Ovary (tissue), 9 donors: ENCODE data around the gene OPCML. TPM values are rescaled to one million over a fixed set of nuclear protein-coding genes. Genes with fewer than 3 reads are reported as not detected.

ENCODE experiments used
- DNase-seq, 5 donors: peaks; one replicate each; pipeline ENCODE4 v3.0.0-alpha.2; 2019 to 2020
- H3K27ac ChIP-seq, 2 donors: fragments of 200-600 bp; one replicate each; pipeline versions ENCODE4 v1.5.1 to v1.8.0; 2019 to 2022
- H3K27me3 ChIP-seq: fragments of 200-600 bp; one replicate; pipeline ENCODE4 v1.8.0; 2022
- H3K36me3 ChIP-seq: fragments of 200-600 bp; sonication (generic); one replicate; pipeline ENCODE4 v1.5.1; 2019
- H3K4me1 ChIP-seq: one replicate; pipeline ENCODE4 v1.8.1; 2013; ENCODE audit warnings: mild to moderate bottlenecking, moderate library complexity; ENCODE audit not compliant: insufficient read depth
- H3K4me3 ChIP-seq: fragments of 200-600 bp; sonication (generic); one replicate; pipeline ENCODE4 v1.5.1; 2017
- H3K9me3 ChIP-seq, 2 donors: fragments of 200-600 bp in 1 of 2; sonication (generic) in 1 of 2; one replicate each; pipeline versions ENCODE4 v1.5.1 to v1.8.1; 2013 to 2019; ENCODE audit warnings: mild to moderate bottlenecking in 1 of 2, moderate library complexity in 1 of 2
- CTCF ChIP-seq, 3 donors: fragments of 450-650 bp in 2 of 3; fragments of 200-600 bp in 1 of 3; IDR thresholded peaks; one replicate each; pipeline versions ENCODE4 v1.5.1 to v1.8.0; 2016 to 2022; ENCODE audit warnings: antibody characterized with exemption in 3 of 3, mild to moderate bottlenecking in 1 of 3
- EP300 ChIP-seq: sonication (generic); formaldehyde crosslinking; IDR thresholded peaks from one replicate; pipeline ENCODE4 v1.6.1; 2017; ENCODE audit warnings: antibody characterized with exemption
- POLR2A ChIP-seq: fragments of 450-650 bp; IDR thresholded peaks from one replicate; pipeline ENCODE4 v1.6.1; 2017; ENCODE audit warnings: antibody characterized with exemption, mild to moderate bottlenecking, moderate library complexity
- WGBS, 3 donors: extraction: QIAGEN DNeasy Blood & Tissue Kit in 1 of 3; methylation state at CpG; one replicate each; pipeline versions ENCODE4 v1.1.5 to v1.1.7; 2013 to 2017; 5-methylcytosine and 5-hydroxymethylcytosine counted together
- intact Hi-C, 4 donors: fragments of 100-400 bp; cut with DNase I; formaldehyde crosslinking; loops; one replicate each; pipeline versions ENCODE4 v1.11.0 to v1.15.1; 2022 to 2023
- polyA plus RNA-seq, 2 donors: library from polyadenylated mRNA; stranded (reverse); fragments of 200-250 nt in 1 of 2; fragments of 350-450 nt in 1 of 2; fragmentation: Illumina TruSeq in 1 of 2; extraction: RNeasy Lipid Tissue Mini Kit (QIAGEN cat#74804) in 1 of 2; gene quantifications; one replicate each; pipeline ENCODE4 v1.2.3, GENCODE V29; 2013 to 2014
- total RNA-seq, 7 donors: library from RNA; depleted of rRNA in 2 of 7; stranded (reverse); fragments of >200 nt in 2 of 7; fragmentation: NEBNext Ultra II Directional in 3 of 7; extraction: Animal tissue kit (Norgen Biotek cat#: 25700) in 3 of 7; gene quantifications; one replicate each; pipeline versions ENCODE4 v1.1.0 to v1.2.4, GENCODE V29; 2016 to 2023
- donor health status: DM: no; HTN: no; CAD: no; lungs with moderate emphysema.
- donor health status: DM: no; HTN: no; CAD: no.
- donor health status: Bipolar disorder and iron deficiency.
- donor health status: DM: yes; HTN: yes; CAD: no.
- donor health status: DM: no; HTN: no; CAD: no.
- donor health status: DM: yes; HTN: yes; CAD: no.

OPCML gene
- total and polyA plus RNA-seq, 9 donors, result under 0.01 to 2.8 (median 0.32) TPM; not detected in 2

- intact Hi-C loops, result no loop called here
- WGBS, 3 donors, result 59 to 78% (median 63%) methylated on average over 7 of the region's 7 CpGs
- DNase-seq, result no peak
Measured at GRCh38 chr11:133399855-133400625, 132.3 kb downstream of the OPCML start.

GRCh38 chr11:133399294-133399693 lies 133.0 kb downstream of the OPCML start:
- 84 to 94% (median 89%) methylated on average over 2 of the region's 2 CpGs for WGBS, 3 donors
- intact Hi-C loops, result no loop called here
- no peak overlapping the region for H3K27ac ChIP-seq

More at GRCh38 chr11:133399855-133400625, 132.3 kb downstream of the OPCML start:
- no peaks in the 10 kb centered on the region for H3K4me1 ChIP-seq
- no peaks in the 10 kb centered on the region for H3K36me3 ChIP-seq
- no peak overlapping the region for H3K4me3 ChIP-seq
- no peaks in the 10 kb centered on the region for H3K27me3 ChIP-seq
- TF ChIP-seq EP300 (no peak), CTCF (IDR thresholded peaks at IDR 0.05) (no peak), POLR2A (no peak)
- H3K27ac ChIP-seq, result no peak overlapping the region
- H3K9me3 ChIP-seq, result no peaks in the 10 kb centered on the region

DNA sequence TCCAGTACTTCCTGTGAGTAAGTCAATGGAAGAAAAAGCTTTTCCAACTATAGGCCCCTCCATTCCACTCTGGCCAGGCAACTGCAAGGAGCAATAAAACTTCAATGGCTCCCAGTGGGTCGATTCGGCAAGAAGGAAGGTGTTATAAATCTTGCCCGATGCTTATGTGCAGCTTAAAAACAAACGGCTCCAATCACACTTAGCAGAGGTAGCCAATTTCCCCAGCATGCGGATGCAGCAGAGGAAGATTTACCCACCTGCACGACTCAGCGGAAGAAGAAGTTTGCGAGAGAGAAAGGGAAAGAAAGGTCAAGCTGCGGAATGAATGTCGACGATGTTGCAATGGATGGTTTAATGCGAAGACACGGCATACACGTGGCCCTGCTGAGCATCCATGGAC lies 141.5 kb downstream of the OPCML start:
- TF ChIP-seq EP300 (no peak), POLR2A (no peak), CTCF (IDR thresholded peaks at IDR 0.05) (no peak)
- DNase-seq, result no peak
- Histone ChIP-seq H3K27ac (no peak overlapping the region), H3K27me3 (no peaks in the 10 kb centered on the region), H3K4me3 (no peak overlapping the region), H3K36me3 (no peaks in the 10 kb centered on the region), H3K4me1 (no peaks in the 10 kb centered on the region), H3K9me3 (no peaks in the 10 kb centered on the region)
- intact Hi-C loops, result no loop called here
- 22 to 38% (median 27%) methylated on average over 14 of the region's 14 CpGs for WGBS, 3 donors

More at GRCh38 chr11:133399294-133399693, 133.0 kb downstream of the OPCML start:
- Histone ChIP-seq H3K4me3 (no peak overlapping the region), H3K4me1 (no peaks in the 10 kb centered on the region), H3K36me3 (no peaks in the 10 kb centered on the region), H3K9me3 (no peaks in the 10 kb centered on the region), H3K27me3 (no peaks in the 10 kb centered on the region)
- TF ChIP-seq EP300, result no peak
- no peak for TF ChIP-seq CTCF (IDR thresholded peaks at IDR 0.05)
- no peak for TF ChIP-seq POLR2A
- DNase-seq, result no peak

GRCh38 chr11:133388975-133389568 lies 143.2 kb downstream of the OPCML start:
- H3K36me3 ChIP-seq, result no peaks in the 10 kb centered on the region
- H3K27me3 ChIP-seq, result no peaks in the 10 kb centered on the region
- WGBS, 3 donors, result 83 to 88% (median 85%) methylated on average over 5 of the region's 5 CpGs
- H3K9me3 ChIP-seq, result no peaks in the 10 kb centered on the region
- no peak overlapping the region for H3K4me3 ChIP-seq
- intact Hi-C loops, result no loop called here
- H3K4me1 ChIP-seq, result no peaks in the 10 kb centered on the region
- no peak overlapping the region for H3K27ac ChIP-seq
- no peak for DNase-seq
- TF ChIP-seq POLR2A (no peak), CTCF (IDR thresholded peaks at IDR 0.05) (no peak), EP300 (no peak)
